Raji (cell line): ENCODE data around the gene SLC49A3.

Source experiments
- POLR2A ChIP-seq: IDR thresholded peaks from 2 replicates; pipeline ENCODE4 v1.6.1; 2011; ENCODE audit warnings: low read depth, low read length, control low read depth; ENCODE audit not compliant: insufficient read depth

The SLC49A3 gene

DNA sequence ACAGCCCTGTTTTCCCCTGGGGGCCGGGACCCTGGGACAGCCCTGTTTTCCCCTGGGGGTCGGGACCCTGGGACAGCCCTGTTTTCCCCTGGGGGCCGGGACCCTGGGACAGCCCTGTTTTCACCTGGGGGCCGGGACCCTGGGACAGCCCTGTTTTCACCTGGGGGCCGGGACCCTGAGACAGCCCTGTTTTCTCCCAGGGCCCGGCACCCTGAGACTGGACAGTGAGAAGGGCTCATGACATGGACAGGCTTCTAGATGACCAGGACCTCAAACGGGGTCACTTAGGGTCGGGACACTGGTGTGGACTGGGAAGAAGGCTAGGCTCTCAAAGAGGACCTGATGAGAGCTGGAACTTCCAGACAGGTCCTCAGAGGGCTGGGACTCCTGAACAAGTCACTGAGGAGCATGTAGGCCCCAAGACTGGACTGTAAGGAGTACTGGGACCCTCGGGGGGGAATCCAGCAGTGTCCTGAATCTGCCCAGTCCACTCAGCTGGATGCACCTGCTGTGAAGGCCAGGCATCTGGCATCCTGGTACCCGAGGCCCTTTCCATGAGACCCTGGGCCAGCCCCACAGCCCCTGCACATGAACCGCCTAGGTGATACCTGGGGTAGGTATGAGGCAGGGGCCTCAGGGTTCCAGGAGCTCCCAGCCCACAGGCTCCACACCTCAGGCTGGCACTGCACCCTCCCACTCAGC, 19.1 kb upstream of the SLC49A3 start:
- TF ChIP-seq POLR2A: no peak

DNA sequence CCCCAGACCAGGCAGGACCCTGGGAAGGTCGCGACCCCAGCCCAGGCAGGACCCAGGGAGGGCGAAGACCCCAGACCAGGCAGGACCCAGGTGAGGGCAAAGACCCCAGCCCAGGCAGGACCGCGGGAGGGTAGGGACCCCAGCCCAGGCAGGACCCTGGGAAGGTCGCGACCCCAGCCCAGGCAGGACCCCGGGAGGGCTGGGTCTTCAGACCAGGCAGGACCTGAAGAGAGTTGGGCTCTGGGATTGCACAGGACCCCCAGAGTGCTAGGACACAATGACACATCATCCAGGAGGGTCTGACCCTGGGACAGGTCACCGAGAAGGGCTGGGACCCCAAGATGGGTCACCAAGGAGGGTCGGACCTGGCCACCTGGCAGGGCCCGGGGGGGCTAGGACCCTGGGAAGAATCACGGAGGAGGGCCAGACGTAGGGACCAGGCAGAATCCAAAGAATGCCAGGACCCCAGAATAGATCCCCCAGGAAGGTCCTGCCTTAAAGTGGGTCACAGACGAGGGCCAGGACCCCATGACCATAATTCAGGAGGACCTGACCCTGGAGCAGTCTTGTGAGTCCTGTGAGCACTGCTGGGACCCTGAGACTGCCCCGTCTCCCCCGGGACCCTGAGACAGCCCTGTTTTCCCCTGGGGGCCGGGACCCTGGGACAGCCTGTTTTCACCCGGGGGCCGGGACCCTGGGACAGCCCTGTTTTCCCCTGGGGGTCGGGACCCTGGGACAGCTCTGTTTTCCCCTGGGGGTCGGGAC, 18.1 kb upstream of the SLC49A3 start:
- TF ChIP-seq POLR2A: no peak

DNA sequence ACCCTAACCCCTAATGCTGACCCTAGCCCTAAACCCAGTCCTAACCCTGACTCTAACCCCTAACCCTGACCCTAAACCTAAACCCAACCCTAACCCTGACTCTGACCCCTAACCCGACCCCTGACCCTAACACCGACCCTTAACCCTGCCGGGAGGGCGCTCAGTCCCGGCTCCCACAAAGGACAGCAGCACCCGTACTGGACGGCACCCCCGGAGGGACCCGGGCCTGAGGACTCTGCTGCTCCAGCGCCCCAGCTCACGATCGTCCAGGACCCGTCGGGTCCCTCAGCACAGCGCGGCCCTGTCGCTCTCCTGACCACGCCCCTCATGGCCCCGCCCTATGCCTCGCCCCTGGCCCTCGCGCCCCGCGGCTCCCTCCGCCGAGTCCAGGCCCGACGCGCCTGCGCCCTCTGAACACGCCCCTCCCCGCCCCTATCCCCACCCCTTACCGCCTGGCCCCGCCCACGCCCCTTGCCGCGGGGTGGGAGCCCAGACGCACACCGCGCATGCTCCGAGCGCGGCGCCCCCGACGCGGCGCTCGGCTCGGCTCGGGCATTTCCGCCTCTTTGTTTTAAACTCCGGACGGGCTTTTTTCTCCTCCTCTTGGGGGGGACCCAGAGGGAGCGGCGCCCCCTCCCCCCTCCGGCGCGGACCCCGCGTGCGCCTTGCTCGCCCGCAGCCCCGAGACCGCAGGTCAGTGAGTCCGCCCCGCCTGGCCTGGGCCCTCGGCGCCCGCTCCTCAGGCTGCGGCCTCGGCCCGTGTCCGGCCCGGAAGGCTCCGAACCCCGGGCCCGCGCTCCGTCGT, 16.5 kb upstream of the SLC49A3 start, which contains the start of gene PCGF3:
Gene PCGF3 (plus strand): TSS at position 555 of the 805 bp plus-strand sequence. CDS start 27,849 bp downstream, outside the sequence.
- TF ChIP-seq POLR2A: peak; percentile 55

DNA sequence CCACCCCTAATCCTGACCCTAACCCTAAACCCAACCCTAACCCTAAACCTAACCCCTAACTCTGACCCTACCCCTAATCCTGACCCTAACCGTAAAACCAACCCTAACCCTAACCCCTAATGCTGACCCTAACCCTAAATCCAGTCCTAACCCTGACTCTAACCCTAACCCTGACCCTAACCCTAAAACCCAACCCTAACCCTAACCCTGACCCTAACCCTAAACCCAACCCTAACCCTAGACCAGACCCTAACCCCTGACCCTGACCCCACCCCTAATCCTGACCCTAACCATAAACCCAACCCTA, 16.0 kb upstream of the SLC49A3 start:
- TF ChIP-seq POLR2A: no peak

DNA sequence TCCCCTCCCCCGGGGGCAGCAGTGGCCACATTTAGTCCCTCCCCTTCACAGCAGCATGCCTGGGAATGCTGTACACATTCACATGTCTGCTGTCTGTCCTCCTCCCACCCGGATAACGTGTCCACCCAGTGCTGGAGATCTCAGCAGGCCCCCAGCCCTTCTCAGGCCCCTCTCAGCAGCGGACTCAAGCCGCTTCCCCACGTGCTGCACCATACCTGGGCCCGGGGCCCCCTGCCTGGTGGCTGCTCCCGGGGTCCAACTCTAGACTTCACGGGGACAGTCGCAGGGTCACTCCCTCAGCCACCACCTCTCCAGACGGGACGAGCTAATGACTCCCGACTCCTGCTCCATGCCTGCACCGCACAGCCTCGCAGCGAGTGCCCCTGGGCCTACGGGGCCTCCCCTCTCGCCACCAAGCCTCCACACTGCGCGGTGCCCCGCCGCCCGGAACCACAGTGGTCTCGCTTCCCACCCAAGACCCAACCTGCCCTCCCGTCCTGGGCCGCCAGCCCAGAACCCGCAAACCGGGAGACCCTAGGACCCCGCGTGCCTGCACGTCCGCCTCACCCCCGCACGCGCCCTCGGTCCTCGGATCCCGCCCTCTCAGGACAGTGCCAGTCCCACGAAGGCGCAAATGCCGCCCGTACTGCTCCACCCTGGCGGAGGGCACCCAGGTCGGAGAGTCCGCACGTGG, 15.4 kb upstream of the SLC49A3 start:
- TF ChIP-seq POLR2A: no peak

DNA sequence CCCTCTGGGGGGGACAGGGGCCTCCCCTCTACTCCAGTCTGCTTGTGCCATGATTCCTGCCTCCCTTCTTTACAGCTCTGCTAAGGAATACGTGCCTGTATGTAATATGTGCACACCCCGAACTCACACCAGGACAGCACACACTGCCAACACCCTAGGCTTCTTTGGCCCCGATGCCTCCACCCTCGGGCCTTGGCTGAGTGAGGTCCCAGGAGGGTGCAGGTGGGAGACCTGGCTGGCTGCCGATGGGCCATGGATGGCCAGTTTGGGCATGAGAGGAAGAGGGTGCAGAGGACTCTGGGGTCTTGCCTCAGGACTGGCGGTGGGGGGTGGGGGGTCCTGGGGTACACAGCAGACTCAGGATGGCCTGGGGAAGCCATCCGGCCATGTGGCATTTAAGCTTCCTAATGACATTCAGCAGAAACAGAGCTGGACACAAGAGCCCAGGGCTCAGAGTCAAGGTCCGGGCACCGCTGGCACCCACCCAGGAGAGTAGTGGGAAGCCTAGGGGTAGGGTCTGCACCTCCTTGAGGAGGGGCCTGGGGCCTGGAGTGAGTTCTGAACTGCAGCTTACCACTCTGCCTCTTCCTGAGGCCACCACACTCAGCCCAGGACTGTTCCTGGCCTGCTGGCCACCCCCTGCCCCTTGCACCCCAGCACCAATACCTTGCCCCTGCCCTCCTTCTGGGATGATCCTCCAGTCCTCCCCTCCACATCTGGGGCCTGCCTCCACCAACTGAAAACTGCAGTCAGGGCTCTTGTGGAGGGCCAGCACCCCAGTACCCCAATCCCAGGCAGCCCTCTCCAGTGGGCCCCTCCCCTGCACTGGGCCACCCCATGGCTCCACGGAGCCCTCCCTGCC, 14.6 kb upstream of the SLC49A3 start:
- no peak for TF ChIP-seq POLR2A

DNA sequence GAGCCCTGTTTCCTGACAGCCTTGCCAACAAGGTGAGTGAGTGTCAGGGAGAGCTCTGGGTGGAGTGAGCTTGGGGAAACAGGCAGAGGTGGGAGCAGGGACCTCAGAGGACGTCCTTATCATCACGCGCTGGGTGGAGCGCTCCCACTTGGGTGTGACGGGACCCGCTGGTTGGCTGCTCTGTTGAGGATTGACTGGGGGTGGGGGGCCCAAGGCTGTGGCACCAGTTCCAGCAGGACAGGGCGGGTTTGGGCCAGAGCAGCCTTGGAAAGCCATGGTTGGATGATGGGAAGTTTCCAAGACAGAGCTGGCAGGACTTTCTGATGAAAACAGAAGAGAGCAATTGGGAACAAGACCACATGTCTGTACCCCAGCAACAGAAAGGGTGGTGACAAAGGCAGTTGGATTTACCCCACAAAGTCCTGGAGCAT, 13.7 kb upstream of the SLC49A3 start:
- TF ChIP-seq POLR2A: no peak

DNA sequence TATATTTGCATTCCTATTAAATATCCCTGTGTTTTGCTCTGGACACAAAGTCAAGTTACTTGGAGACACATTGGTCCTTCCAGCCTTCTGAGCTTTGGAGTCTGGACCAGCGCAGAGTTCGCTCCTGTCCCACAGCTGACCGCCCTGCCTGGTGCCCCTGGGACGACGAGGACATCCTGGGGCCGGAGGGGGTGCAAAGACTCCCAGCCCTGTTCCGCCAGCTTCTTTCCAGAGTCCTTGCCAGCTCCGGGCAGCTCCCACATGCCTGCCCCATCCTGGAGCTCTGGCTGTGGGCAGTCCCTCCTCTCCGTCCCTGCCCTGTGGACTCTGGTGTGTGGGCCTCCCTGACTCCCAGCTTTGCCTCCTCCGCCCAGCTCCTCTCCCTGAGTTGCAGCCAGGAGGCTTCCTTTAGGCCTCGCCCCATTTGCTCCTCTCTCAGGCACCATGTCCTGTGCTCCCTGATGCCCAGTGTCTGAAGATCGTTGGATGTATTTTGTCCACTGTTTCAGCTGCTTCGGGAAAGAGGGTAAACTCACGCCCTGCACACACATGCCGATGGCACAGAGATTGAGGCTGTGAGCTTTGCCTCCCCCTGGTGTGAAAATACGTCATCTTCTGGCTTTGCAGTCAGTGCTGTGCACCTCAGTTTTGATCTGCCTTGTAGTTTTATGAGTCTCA, 11.8 kb upstream of the SLC49A3 start:
- TF ChIP-seq POLR2A: no peak

DNA sequence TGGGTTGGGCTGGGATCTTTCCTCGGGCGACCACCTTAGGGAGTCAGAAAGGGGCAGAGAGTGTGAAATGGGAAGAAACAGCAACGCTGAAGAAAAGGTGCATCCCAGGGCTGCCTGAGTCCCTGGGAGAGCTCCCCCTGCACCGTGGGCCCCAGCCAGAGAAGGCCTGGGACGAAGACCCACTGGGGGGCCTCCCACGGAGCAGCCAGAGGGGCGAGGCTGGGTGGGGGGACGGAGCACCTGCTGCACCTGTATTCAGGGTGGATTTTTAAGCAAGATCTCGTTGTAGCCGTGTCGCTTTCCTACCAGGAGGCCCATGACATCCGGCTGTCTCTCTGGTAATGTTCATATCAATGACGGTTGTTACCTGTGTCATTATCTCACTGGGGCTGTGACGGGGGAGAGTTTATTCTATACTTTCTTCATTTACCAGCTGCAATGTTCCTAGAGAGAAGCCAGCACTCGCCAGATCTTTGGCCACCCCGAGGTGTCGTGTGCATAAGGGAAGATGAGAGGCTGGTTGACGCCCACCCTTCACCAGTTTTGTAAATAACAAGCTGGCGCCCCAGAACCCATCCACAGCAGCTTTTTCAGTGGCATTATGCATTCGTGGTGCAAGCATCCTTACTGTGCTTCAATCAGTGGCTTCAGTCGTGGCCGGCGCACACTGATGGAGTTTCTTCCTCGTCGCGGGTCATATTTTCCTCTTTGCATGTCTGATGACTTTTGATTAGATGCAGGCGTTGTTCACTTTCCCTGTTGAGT, 11.0 kb upstream of the SLC49A3 start:
- TF ChIP-seq POLR2A: no peak

DNA sequence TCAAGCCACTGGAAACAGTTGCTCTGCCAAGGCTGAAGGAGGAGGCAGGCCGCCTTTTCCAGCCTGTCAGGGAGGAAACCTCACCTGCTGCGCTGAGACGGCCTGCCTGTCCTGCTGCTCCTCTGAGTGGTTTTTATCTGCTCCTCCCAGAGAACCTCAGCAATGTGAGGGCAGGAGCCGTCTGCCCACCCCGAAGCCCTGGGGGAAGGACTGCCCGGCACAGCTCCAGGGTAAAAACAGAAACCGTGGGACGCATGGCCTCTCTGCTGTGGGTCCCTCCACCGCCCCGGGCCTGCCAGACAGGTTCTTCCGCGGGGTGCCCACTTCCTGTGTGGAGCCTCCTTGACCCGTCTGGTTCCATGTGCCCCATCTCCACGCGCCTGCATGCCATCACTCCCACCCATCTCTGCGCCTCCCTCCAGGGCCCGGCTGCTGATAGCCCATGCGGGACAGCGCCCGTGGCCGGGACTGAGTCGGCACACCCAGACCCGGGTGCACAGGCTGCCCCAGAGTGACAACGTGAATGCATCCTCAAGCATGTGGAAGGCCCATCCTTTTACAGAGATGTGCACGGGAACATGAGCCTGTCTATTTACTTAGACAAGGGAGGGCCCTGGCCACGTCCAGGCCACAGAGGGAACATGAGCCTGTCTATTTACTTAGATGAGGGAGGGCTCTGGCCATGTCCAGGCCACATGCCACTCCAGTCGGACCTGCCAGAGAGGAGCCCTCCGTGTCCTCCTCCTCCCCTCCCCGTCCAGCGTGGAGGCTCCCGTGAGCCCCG, 4.0 kb upstream of the SLC49A3 start:
- TF ChIP-seq POLR2A: no peak

DNA sequence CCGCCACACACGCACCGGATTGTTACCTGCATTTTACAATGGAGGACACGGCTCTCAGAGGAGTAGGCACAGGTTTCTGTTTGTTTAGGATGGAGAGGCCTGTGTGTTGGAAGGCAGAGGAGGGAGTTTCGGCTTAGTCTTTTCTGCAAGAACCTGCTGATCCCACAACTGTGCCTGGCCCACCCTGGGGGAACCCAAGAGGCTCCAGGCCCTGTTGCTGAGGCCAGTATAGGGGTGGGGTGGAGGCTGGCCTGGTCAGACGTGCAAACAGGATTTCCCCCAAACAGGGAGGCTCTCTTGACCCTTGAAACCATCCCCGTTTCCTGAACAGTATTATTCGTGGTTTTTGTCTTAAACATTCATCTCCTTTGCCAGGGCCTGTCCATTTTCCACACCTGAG, 772 bp upstream of the SLC49A3 start:
- no peak for TF ChIP-seq POLR2A
